Mesendoderm (in vitro differentiated cells): ENCODE data around the gene KRT8.

Experiments
- DNase-seq: peaks from one replicate; pipeline ENCODE4 v3.0.0; 2013
- H2AK5ac ChIP-seq: 2 replicates; pipeline ENCODE4 v1.6.1; 2013; ENCODE audit warnings: low read length, inconsistent platforms
- H2BK120ac ChIP-seq: 2 replicates; pipeline ENCODE4 v1.6.1; 2013; ENCODE audit warnings: low read depth, mild to moderate bottlenecking, low read length, moderate library complexity, mixed read lengths
- H2BK15ac ChIP-seq: replicated peaks from 2 replicates; pipeline ENCODE4 v1.6.1; 2013; ENCODE audit warnings: low read depth, mild to moderate bottlenecking, moderate library complexity
- H2BK5ac ChIP-seq: 2 replicates; pipeline ENCODE4 v1.6.1; 2013; ENCODE audit warnings: low read length, inconsistent platforms
- H3K18ac ChIP-seq: 2 replicates; pipeline ENCODE4 v1.6.1; 2013; ENCODE audit warnings: mild to moderate bottlenecking, low read length, mixed read lengths
- H3K23ac ChIP-seq: one replicate; pipeline ENCODE4 v1.6.1; 2013; ENCODE audit warnings: low read length
- H3K27ac ChIP-seq: 2 replicates; pipeline ENCODE4 v1.5.1; 2013; ENCODE audit warnings: low read depth, mild to moderate bottlenecking, inconsistent platforms, low read length, moderate library complexity
- H3K27me3 ChIP-seq: 2 replicates; pipeline ENCODE4 v1.6.1; 2013; ENCODE audit warnings: low read length, control low read depth, mild to moderate bottlenecking, inconsistent platforms; ENCODE audit not compliant: insufficient read depth, poor library complexity
- H3K36me3 ChIP-seq: 2 replicates; pipeline ENCODE4 v1.6.1; 2013; ENCODE audit warnings: low read length, inconsistent platforms; ENCODE audit not compliant: control insufficient read depth, insufficient read depth
- H3K4ac ChIP-seq: one replicate; pipeline ENCODE4 v1.6.1; 2013; ENCODE audit warnings: low read depth, mild to moderate bottlenecking, low read length, moderate library complexity
- H3K4me1 ChIP-seq: 2 replicates; pipeline ENCODE4 v1.6.1; 2013; ENCODE audit warnings: low read depth, low read length, inconsistent platforms; ENCODE audit not compliant: control insufficient read depth
- H3K4me2 ChIP-seq: 2 replicates; pipeline ENCODE4 v1.6.1; 2013; ENCODE audit warnings: low read length
- H3K4me3 ChIP-seq: 2 replicates; pipeline ENCODE4 v1.5.1; 2013; ENCODE audit warnings: mild to moderate bottlenecking, low read length
- H3K56ac ChIP-seq: one replicate; pipeline ENCODE4 v1.6.1; 2013; ENCODE audit warnings: low read length
- H3K79me1 ChIP-seq: 2 replicates; pipeline ENCODE4 v1.6.1; 2013; ENCODE audit warnings: low read length, inconsistent platforms
- H3K79me2 ChIP-seq: 2 replicates; pipeline ENCODE4 v1.6.1; 2013; ENCODE audit warnings: mild to moderate bottlenecking, low read length; ENCODE audit not compliant: control insufficient read depth, insufficient read depth
- H3K9ac ChIP-seq: 2 replicates; pipeline ENCODE4 v1.6.1; 2013; ENCODE audit warnings: low read length, inconsistent platforms
- H4K5ac ChIP-seq: one replicate; pipeline ENCODE4 v1.6.1; 2013; ENCODE audit warnings: low read length
- H4K8ac ChIP-seq: one replicate; pipeline ENCODE4 v1.6.1; 2013; ENCODE audit warnings: low read depth, mild to moderate bottlenecking, control low read depth, low read length, moderate library complexity
- WGBS: extraction: QIAGEN DNeasy Blood & Tissue Kit; methylation state at CpG from one replicate; pipeline ENCODE4 v1.1.7; 2013; ENCODE audit warnings: low lambda C conversion rate, missing lambda C conversion rate; ENCODE audit not compliant: insufficient coverage; ENCODE audit errors: extremely low coverage; 5-methylcytosine and 5-hydroxymethylcytosine counted together

KRT8 gene

DNA sequence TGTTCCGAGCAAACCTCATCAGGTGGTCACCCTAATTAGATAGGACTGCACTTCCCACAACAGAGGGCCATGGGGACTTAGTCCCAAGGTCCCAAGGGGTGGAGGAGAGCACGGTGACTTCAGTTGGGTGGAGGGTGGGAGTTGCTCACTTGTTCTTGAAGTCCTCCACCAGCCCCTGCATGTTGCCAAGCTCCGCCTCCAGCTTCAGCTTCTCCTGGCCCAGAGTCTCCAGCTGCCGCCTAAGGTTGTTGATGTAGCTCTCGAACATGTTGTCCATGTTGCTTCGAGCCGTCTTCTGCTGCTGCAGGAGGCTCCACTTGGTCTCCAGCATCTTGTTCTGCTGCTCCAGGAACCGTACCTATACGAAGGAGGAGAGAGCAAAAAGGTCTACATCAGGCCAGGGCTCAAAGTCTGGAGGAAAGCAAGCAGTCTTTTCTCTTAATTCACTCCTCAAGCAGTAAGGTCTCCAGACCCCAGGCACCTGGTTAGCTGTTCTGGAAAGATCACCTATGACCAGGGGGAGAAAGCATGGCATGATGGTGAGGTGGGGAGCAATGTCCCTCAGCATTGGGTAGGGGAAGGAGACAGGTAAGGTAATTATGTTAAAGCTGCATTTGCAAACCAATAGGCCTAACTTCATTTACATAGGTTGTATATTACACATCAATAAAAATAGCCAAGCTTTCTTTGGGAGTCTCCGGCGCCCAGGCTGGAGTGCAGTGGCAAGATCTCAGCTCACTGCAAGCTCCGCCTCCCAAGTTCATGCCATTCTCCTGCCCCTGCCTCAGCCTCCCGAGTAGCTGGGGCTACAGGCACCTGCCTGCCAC lies 2.9 kb downstream of the KRT8 start:
- Histone ChIP-seq H3K4me2 (peak overlapping the region; percentile 3), H3K4me3 (no peak overlapping the region)

DNA sequence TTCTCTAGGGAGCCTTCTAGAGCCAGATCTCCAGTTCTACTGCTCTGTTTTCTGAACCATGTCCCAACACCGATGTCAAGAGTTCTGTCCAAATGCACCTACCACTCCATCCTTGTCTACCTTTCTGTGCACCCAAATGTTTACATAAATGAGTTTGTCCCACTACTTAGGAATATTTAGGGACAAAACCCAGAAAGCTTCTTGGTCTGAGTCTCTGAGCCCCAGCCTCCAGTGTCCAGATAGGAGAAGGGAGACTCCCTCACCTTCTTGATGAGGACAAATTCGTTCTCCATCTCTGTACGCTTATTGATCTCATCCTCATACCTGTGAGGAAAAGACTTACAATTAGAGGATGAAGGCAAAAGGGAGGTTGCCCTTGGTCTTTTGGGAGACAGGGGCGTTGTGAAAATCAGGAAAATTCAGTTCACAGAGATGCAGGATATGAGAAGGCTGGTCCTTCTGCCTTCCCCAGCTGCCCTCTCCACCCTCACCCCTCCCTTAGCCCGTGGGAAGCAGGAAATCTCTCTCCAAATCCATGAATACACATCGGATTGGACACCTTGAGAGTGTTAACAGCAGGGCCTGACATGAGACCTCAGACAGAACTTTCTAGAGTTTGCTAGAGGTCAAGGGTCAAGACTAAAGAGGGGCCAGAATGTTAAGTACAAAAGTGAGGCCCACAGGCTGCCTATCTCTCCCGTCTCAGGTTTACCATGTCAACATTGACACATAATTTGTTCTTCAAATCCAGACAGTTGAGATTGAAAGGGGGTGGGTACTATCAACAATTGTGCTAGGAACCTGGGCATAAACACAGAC lies 3.8 kb downstream of the KRT8 start:
- no peak overlapping the region for H4K8ac ChIP-seq
- peaks cover 31% of the 10 kb centered on the region for H3K36me3 ChIP-seq
- no peak overlapping the region for H3K4me3 ChIP-seq

More for the DNA sequence above, 2.9 kb downstream of the KRT8 start:
- Histone ChIP-seq H3K27me3 (no peaks in the 10 kb centered on the region), H2BK15ac (no peak overlapping the region), H3K36me3 (peaks cover 28% of the 10 kb centered on the region), H2BK5ac (no peak overlapping the region), H2AK5ac (no peak overlapping the region), H3K27ac (no peak overlapping the region), H3K79me1 (peaks cover 18% of the 10 kb centered on the region), H3K4me1 (peaks cover 5% of the 10 kb centered on the region), H4K5ac (no peak overlapping the region), H4K8ac (no peak overlapping the region), H3K9ac (no peak overlapping the region), H3K79me2 (peaks cover 40% of the 10 kb centered on the region), H3K4ac (no peak overlapping the region), H3K23ac (no peak overlapping the region), H2BK120ac (no peak overlapping the region), H3K56ac (peak overlapping the region; percentile 12), H3K18ac (no peak overlapping the region)
- no peak for DNase-seq
- WGBS = no CpG with 5 or more reads among the region's 13 CpGs

DNA sequence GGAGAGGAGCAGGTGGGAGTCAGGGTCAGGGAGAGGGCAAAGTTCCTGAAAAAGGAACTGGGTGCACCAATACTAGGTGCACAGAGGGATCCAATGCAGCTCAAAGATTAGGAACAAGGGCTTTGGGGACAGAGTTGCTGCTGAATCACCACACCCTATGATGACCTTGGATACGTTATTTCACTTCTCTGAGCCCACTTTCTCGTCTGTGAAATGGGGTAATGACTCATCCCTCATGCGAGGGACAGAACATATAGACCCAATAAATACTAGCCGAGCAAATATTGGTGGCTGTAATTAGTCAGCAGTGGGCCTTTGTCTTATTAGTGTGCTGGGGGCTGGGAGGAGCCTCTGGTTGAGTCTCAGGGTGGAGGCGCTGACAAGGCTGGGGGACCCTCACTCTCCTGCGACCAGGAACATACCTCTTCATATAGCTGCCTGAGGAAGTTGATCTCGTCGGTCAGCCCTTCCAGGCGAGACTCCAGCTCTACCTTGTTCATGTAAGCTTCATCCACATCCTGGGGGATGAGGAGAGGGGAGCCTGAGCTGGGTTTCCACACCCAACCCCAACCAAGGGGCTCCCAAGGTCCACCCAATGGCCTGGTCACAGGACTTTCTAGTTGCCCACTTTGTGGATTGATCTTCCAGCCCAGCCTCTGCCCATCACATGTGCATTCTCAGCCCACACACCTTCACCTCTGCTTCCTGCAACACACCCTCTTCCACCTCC lies 4.5 kb downstream of the KRT8 start:
- peaks cover 40% of the 10 kb centered on the region for H3K79me2 ChIP-seq
- H2BK15ac ChIP-seq = no peak overlapping the region
- no peak overlapping the region for H4K5ac ChIP-seq
- H3K27me3 ChIP-seq = no peaks in the 10 kb centered on the region
- H3K18ac ChIP-seq = no peak overlapping the region
- H3K79me1 ChIP-seq = peaks cover 18% of the 10 kb centered on the region
- no peak overlapping the region for H3K4me2 ChIP-seq
- peaks cover 31% of the 10 kb centered on the region for H3K36me3 ChIP-seq
- no peak overlapping the region for H3K27ac ChIP-seq
- H3K23ac ChIP-seq = no peak overlapping the region
- no peak overlapping the region for H2BK5ac ChIP-seq
- peaks cover 2% of the 10 kb centered on the region for H3K4me1 ChIP-seq
- H3K9ac ChIP-seq = no peak overlapping the region
- H2BK120ac ChIP-seq = no peak overlapping the region
- peak overlapping the region; percentile 25 for H3K56ac ChIP-seq
- no peak overlapping the region for H3K4me3 ChIP-seq
- H4K8ac ChIP-seq = no peak overlapping the region
- H3K4ac ChIP-seq = no peak overlapping the region
- WGBS = no CpG with 5 or more reads among the region's 9 CpGs
- no peak for DNase-seq
- no peak overlapping the region for H2AK5ac ChIP-seq

More for the DNA sequence above, 3.8 kb downstream of the KRT8 start:
- H3K4me2 ChIP-seq = no peak overlapping the region
- H3K23ac ChIP-seq = no peak overlapping the region
- no peak overlapping the region for H3K27ac ChIP-seq
- H3K4ac ChIP-seq = no peak overlapping the region
- no peak overlapping the region for H2BK120ac ChIP-seq
- no peak for DNase-seq
- WGBS = no CpG with 5 or more reads among the region's 7 CpGs
- H3K79me2 ChIP-seq = peaks cover 40% of the 10 kb centered on the region
- no peak overlapping the region for H2BK5ac ChIP-seq
- H3K27me3 ChIP-seq = no peaks in the 10 kb centered on the region
- peaks cover 18% of the 10 kb centered on the region for H3K79me1 ChIP-seq
- H2BK15ac ChIP-seq = no peak overlapping the region
- no peak overlapping the region for H2AK5ac ChIP-seq
- no peak overlapping the region for H4K5ac ChIP-seq
- H3K56ac ChIP-seq = peak overlapping the region; percentile 25
- H3K18ac ChIP-seq = no peak overlapping the region
- H3K9ac ChIP-seq = no peak overlapping the region
- H3K4me1 ChIP-seq = peaks cover 2% of the 10 kb centered on the region

DNA sequence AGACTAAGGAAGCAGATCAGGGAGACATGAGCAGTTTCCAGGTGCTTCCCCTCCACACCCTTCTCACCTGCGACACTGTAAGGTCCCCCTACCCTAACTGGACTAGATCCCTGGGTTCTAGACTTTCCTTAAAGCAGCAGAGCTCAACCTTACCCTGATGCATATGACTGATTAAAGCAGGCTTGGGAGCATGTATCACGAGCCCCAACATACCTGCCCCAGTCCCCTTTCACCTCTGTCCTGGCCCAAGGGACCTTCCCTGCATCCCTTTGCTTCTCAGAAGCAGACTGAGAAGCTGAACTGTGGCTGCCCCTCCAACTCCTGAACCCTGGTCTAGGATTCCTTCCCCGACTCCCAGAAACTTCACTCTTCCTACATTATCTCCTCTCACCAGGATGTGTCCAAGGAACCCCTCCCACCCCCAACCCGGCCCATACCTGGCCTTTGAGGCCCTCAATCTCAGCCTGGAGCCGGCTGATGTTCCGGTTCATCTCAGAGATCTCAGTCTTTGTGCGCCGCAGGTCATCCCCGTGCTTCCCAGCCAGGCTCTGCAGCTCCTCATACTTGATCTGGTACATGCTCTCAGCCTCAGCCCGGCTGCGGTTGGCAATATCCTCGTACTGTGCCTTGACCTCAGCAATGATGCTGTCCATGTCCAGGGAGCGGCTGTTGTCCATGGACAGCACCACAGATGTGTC lies 5.4 kb downstream of the KRT8 start:
- no peak for DNase-seq
- H3K56ac ChIP-seq = no peak overlapping the region
- H3K23ac ChIP-seq = no peak overlapping the region
- peaks cover 18% of the 10 kb centered on the region for H3K79me1 ChIP-seq
- H2BK15ac ChIP-seq = no peak overlapping the region
- H3K4me1 ChIP-seq = no peaks in the 10 kb centered on the region
- H3K4me2 ChIP-seq = no peak overlapping the region
- H3K36me3 ChIP-seq = peaks cover 31% of the 10 kb centered on the region
- no peak overlapping the region for H3K9ac ChIP-seq
- no peak overlapping the region for H3K18ac ChIP-seq
- no peak overlapping the region for H2BK5ac ChIP-seq
- no peak overlapping the region for H2BK120ac ChIP-seq
- WGBS = no CpG with 5 or more reads among the region's 13 CpGs
- no peak overlapping the region for H3K4me3 ChIP-seq
- H4K8ac ChIP-seq = no peak overlapping the region
- H2AK5ac ChIP-seq = no peak overlapping the region
- no peaks in the 10 kb centered on the region for H3K27me3 ChIP-seq
- H3K4ac ChIP-seq = no peak overlapping the region
- H3K79me2 ChIP-seq = peaks cover 37% of the 10 kb centered on the region
- no peak overlapping the region for H3K27ac ChIP-seq
- no peak overlapping the region for H4K5ac ChIP-seq
